GM23338 (cell line): Measurements from ENCODE around the gene TNPO3. TPM values are rescaled to one million over a fixed set of nuclear protein-coding genes. Genes with fewer than 3 reads are reported as not detected.

Source experiments
- ATAC-seq: fragments of 200-7000 bp; cut with Tn5 transposase; 3 replicates; pipeline ENCODE4 v1.9.1; 2020
- DNase-seq: peaks from one replicate; pipeline ENCODE4 v3.0.0-alpha.2; 2015; ENCODE audit warnings: low spot score
- H2AFZ ChIP-seq: fragments of 200-600 bp; sonication (generic); 2 replicates; pipeline ENCODE4 v1.8.0; 2016; ENCODE audit warnings: antibody characterized with exemption, mild to moderate bottlenecking, moderate library complexity
- H3F3A ChIP-seq: fragments of 200-600 bp; sonication (generic); replicated peaks from 2 replicates; pipeline ENCODE4 v1.8.0; 2017; ENCODE audit warnings: antibody characterized with exemption, mixed run types, low read depth
- H3K27ac ChIP-seq: fragments of 200-600 bp; sonication (generic); 2 replicates; pipeline ENCODE4 v1.6.1; 2016; ENCODE audit warnings: low read depth
- H3K27me3 ChIP-seq: fragments of 200-600 bp; sonication (generic); 2 replicates; pipeline ENCODE4 v1.8.0; 2016; ENCODE audit warnings: mild to moderate bottlenecking, mixed run types, moderate library complexity; ENCODE audit not compliant: insufficient read depth
- H3K36me3 ChIP-seq: fragments of 200-600 bp; sonication (generic); 2 replicates; pipeline ENCODE4 v1.8.0; 2016; ENCODE audit warnings: mild to moderate bottlenecking; ENCODE audit not compliant: insufficient read depth
- H3K4me1 ChIP-seq: fragments of 200-600 bp; sonication (generic); 2 replicates; pipeline ENCODE4 v1.8.0; 2016; ENCODE audit warnings: mild to moderate bottlenecking, moderate library complexity; ENCODE audit not compliant: insufficient read depth
- H3K4me2 ChIP-seq: fragments of 200-600 bp; sonication (generic); 2 replicates; pipeline ENCODE4 v1.7.1; 2017; ENCODE audit warnings: mixed run types
- H3K4me3 ChIP-seq: fragments of 200-600 bp; sonication (generic); 2 replicates; pipeline ENCODE4 v1.6.1; 2016; ENCODE audit warnings: mixed run types
- H3K79me2 ChIP-seq: fragments of 200-600 bp; sonication (generic); replicated peaks from 2 replicates; pipeline ENCODE4 v1.8.0; 2017; ENCODE audit warnings: mild to moderate bottlenecking; ENCODE audit not compliant: insufficient read depth
- H3K9me2 ChIP-seq: fragments of 200-600 bp; sonication (generic); 2 replicates; pipeline ENCODE4 v1.8.0; 2017; ENCODE audit not compliant: insufficient read depth
- H4K20me1 ChIP-seq: fragments of 200-600 bp; sonication (generic); replicated peaks from 2 replicates; pipeline ENCODE4 v1.8.0; 2017; ENCODE audit warnings: mild to moderate bottlenecking; ENCODE audit not compliant: insufficient read depth
- H3K27ac Mint-ChIP-seq: 2 replicates; pipeline ENCODE4 v1.8.0; 2020; ENCODE audit warnings: inconsistent platforms, mild to moderate bottlenecking, moderate library complexity, mixed read lengths
- H3K27me3 Mint-ChIP-seq: 3 replicates; pipeline ENCODE4 v1.8.0; 2022; ENCODE audit warnings: low read depth, mild to moderate bottlenecking, moderate library complexity, mixed read lengths, inconsistent platforms; ENCODE audit not compliant: insufficient read depth, poor library complexity
- H3K36me3 Mint-ChIP-seq: 3 replicates; pipeline ENCODE4 v1.8.0; 2021; ENCODE audit warnings: low read depth, mild to moderate bottlenecking, inconsistent platforms, moderate library complexity, mixed read lengths
- H3K4me1 Mint-ChIP-seq: 3 replicates; pipeline ENCODE4 v1.8.0; 2020; ENCODE audit warnings: mild to moderate bottlenecking, inconsistent platforms, mixed read lengths
- H3K4me3 Mint-ChIP-seq: 3 replicates; pipeline ENCODE4 v1.8.0; 2021; ENCODE audit warnings: moderate library complexity, mild to moderate bottlenecking, inconsistent platforms, mixed read lengths
- H3K9me3 Mint-ChIP-seq: 3 replicates; pipeline ENCODE4 v1.8.0; 2020; ENCODE audit warnings: moderate library complexity, mild to moderate bottlenecking, inconsistent platforms, mixed read lengths
- CREB1 ChIP-seq: fragments of 250-450 bp; sonication (Bioruptor Pico); IDR thresholded peaks from 2 replicates; pipeline ENCODE4 v1.5.0; 2020; ENCODE audit warnings: low read depth, mild to moderate bottlenecking, moderate library complexity
- CTCF ChIP-seq, 2 experiments: fragments of 200-600 bp in 1 of 2; sonication (generic) in 1 of 2; conservative IDR thresholded peaks; 2 replicates each; pipeline versions ENCODE4 v1.5.1 to v1.6.1; 2016 to 2017; ENCODE audit warnings: antibody characterized with exemption in 2 of 2, low read depth in 2 of 2, mild to moderate bottlenecking in 2 of 2, moderate library complexity in 1 of 2
- EZH2 ChIP-seq: fragments of 200-600 bp; sonication (generic); IDR thresholded peaks from one replicate; pipeline ENCODE4 v1.8.0; 2017; ENCODE audit warnings: antibody characterized with exemption, mild to moderate bottlenecking, low read depth; ENCODE audit not compliant: unreplicated experiment
- EZH2phosphoT487 ChIP-seq: fragments of 200-600 bp; sonication (generic); IDR thresholded peaks from one replicate; pipeline ENCODE4 v1.8.1; 2018; ENCODE audit warnings: antibody characterized with exemption; ENCODE audit not compliant: unreplicated experiment
- JUNB ChIP-seq: IDR thresholded peaks from one replicate; pipeline ENCODE4 v1.6.1; 2016; ENCODE audit warnings: antibody characterized with exemption; ENCODE audit not compliant: unreplicated experiment
- NANOG ChIP-seq: IDR thresholded peaks from 2 replicates; pipeline ENCODE4 v1.6.1; 2016; ENCODE audit warnings: antibody characterized with exemption, borderline replicate concordance
- POLR2AphosphoS5 ChIP-seq: IDR thresholded peaks from 2 replicates; pipeline ENCODE4 v1.6.1; 2016; ENCODE audit warnings: antibody characterized with exemption, low read depth
- STAT1 ChIP-seq: IDR thresholded peaks from one replicate; pipeline ENCODE4 v1.6.1; 2016; ENCODE audit warnings: antibody characterized with exemption; ENCODE audit not compliant: unreplicated experiment
- ZNF114 ChIP-seq: fragments of 250-450 bp; sonication (Bioruptor Pico); IDR thresholded peaks from 2 replicates; pipeline ENCODE4 v1.5.0; 2020; ENCODE audit warnings: mild to moderate bottlenecking, moderate library complexity
- ZNF331 ChIP-seq: fragments of 250-450 bp; sonication (Bioruptor Pico); IDR thresholded peaks from 2 replicates; pipeline ENCODE4 v1.5.0; 2020; ENCODE audit warnings: low read depth, mild to moderate bottlenecking, moderate library complexity
- ZNF462 ChIP-seq: fragments of 250-450 bp; sonication (Bioruptor Pico); IDR thresholded peaks from 2 replicates; pipeline ENCODE4 v1.5.0; 2020; ENCODE audit warnings: mild to moderate bottlenecking, moderate library complexity
- polyA plus RNA-seq: library from polyadenylated mRNA; unstranded; fragments of >200 nt; fragmentation: Nextera tagmentation; extraction: Ambion mirVana; gene quantifications from 2 replicates; pipeline ENCODE4 v1.2.1, GENCODE V29; 2016
- total RNA-seq: library from RNA; depleted of rRNA; stranded (reverse); fragments of >200 nt; shearing (Covaris generic); gene quantifications from 2 replicates; pipeline ENCODE4 v1.2.3, GENCODE V29; 2014
- TF ChIP-seq, protein P1 (sequence below): IDR thresholded peaks from one replicate; pipeline ENCODE4 v1.6.1; 2018; ENCODE audit warnings: antibody characterized with exemption; ENCODE audit not compliant: unreplicated experiment
- TF ChIP-seq, protein P2 (sequence below): IDR thresholded peaks from 2 replicates; pipeline ENCODE4 v1.6.1; 2016; ENCODE audit warnings: antibody characterized with exemption

TNPO3 gene
- total and polyA plus RNA-seq, 2 experiments from 2014 or later = 38.2 to 127 TPM

DNA sequence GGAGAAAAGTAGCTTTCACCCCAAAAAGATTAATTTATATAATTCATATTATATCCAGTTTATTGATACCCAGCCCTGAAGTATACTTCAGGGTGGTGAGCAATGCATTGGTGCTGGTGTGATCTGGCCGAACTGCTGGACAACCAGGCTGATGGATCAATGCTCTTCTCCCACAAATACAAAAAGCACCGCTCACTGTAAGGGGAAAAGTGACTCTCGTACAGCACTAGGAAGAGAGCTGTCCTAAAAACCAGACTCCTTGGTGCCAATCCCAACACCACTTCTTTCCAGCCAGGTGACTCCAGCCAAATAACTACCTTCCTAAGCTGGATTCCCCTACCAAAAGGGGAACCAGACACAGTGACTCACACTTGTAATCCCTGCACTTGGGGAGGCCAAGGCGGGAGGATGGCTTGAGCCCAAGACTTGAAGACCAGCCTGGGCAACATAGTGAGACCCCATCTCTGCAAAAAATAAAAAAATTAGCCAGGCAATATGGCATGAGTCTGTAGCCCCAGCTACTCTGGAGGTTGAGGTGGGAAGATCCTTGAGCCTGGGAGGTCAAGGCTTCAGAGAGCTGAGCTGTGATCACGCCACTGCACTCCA is 13.1 kb upstream of the TNPO3 start:
- no peak overlapping the region for H3K4me3 Mint-ChIP-seq
- no peak overlapping the region for H3K27ac ChIP-seq
- TF ChIP-seq ZNF114 (CRISPR knock-in tag) (no peak), NANOG (no peak), EZH2phosphoT487 (no peak), STAT1 (no peak), POLR2AphosphoS5 (no peak), CREB1 (CRISPR knock-in tag) (no peak), ZNF331 (CRISPR knock-in tag) (no peak), EZH2 (no peak), CTCF (conservative IDR thresholded peaks at IDR 0.05; ENCODE audit: low read depth in 2 of 2) (no peak), ZNF462 (CRISPR knock-in tag) (no peak), JUNB (no peak)
- TF ChIP-seq, protein P1, sequence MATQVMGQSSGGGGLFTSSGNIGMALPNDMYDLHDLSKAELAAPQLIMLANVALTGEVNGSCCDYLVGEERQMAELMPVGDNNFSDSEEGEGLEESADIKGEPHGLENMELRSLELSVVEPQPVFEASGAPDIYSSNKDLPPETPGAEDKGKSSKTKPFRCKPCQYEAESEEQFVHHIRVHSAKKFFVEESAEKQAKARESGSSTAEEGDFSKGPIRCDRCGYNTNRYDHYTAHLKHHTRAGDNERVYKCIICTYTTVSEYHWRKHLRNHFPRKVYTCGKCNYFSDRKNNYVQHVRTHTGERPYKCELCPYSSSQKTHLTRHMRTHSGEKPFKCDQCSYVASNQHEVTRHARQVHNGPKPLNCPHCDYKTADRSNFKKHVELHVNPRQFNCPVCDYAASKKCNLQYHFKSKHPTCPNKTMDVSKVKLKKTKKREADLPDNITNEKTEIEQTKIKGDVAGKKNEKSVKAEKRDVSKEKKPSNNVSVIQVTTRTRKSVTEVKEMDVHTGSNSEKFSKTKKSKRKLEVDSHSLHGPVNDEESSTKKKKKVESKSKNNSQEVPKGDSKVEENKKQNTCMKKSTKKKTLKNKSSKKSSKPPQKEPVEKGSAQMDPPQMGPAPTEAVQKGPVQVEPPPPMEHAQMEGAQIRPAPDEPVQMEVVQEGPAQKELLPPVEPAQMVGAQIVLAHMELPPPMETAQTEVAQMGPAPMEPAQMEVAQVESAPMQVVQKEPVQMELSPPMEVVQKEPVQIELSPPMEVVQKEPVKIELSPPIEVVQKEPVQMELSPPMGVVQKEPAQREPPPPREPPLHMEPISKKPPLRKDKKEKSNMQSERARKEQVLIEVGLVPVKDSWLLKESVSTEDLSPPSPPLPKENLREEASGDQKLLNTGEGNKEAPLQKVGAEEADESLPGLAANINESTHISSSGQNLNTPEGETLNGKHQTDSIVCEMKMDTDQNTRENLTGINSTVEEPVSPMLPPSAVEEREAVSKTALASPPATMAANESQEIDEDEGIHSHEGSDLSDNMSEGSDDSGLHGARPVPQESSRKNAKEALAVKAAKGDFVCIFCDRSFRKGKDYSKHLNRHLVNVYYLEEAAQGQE = no peak
- TF ChIP-seq, protein P2, sequence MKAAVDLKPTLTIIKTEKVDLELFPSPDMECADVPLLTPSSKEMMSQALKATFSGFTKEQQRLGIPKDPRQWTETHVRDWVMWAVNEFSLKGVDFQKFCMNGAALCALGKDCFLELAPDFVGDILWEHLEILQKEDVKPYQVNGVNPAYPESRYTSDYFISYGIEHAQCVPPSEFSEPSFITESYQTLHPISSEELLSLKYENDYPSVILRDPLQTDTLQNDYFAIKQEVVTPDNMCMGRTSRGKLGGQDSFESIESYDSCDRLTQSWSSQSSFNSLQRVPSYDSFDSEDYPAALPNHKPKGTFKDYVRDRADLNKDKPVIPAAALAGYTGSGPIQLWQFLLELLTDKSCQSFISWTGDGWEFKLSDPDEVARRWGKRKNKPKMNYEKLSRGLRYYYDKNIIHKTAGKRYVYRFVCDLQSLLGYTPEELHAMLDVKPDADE = no peak
- no peaks in the 10 kb centered on the region for H3F3A ChIP-seq
- no peaks in the 10 kb centered on the region for H4K20me1 ChIP-seq
- no peak overlapping the region for H3K4me2 ChIP-seq
- H3K27ac Mint-ChIP-seq = no peak overlapping the region
- H3K27me3 Mint-ChIP-seq = peaks cover 12% of the 10 kb centered on the region
- no peaks in the 10 kb centered on the region for H3K9me2 ChIP-seq
- H2AFZ ChIP-seq = no peak overlapping the region
- H3K36me3 Mint-ChIP-seq = no peaks in the 10 kb centered on the region
- no peak for DNase-seq
- H3K9me3 Mint-ChIP-seq = peaks cover 3% of the 10 kb centered on the region
- no peaks in the 10 kb centered on the region for H3K27me3 ChIP-seq
- H3K4me1 ChIP-seq = peaks cover 13% of the 10 kb centered on the region
- H3K36me3 ChIP-seq = no peaks in the 10 kb centered on the region
- peaks cover 22% of the 10 kb centered on the region for H3K4me1 Mint-ChIP-seq
- no peak for ATAC-seq
- no peak overlapping the region for H3K4me3 ChIP-seq
- H3K79me2 ChIP-seq = no peaks in the 10 kb centered on the region
